ENCODE measurements around the gene HOXB1. TPM values are rescaled to one million over a fixed set of nuclear protein-coding genes. Genes with fewer than 3 reads are reported as not detected.

HOXB1 gene
- total and polyA plus RNA-seq, 2 of the 8 experiments (the other 6 are each of a cell fraction or from before 2014, with no cell fraction given), result not detected

DNA sequence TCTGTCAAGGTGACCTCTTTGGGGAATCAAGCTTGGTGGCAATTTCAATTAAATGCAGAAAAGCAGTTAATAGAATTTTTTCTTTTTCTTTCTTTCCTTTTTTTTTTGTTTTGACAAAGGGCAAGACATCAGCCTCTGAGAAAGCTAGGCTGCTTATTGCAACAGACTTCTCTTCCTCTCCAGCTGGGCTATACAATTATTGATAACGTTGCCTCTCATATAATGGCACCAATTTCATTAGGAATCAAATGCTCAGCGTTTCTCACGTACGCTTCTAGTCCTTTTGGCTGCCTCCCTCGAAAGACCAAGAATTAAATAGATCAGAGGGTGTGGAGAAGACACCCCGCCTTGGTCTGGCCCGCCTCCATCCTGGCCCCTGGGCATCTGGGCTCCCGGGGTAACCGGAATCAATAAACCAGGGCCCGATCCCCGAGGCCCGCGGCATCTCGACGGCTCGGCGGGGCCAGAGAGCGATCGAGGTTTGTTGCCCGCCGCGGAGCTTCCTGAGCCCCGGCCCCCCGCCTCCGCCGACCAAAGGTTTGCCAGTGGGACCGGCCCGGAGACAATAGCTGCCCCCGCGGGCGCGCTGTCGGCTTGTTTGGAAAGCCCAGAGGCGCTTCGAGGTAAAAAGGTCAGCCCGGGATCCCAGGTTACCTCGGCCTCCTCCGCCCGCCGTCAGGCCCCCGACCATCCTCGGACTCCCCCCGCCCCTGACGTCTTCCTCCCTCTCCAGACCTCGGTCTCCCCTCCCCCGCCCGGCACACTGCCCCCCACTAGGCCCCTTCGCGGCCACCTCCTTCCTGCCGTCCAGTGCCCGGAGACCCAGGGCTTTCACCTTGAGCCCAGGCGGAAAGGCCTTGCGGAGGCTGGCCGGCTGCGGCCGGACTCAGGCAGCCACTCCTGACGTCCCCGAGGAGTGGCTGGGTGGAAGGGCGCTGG, 3.9 kb downstream of the HOXB1 start (continued):
- TF ChIP-seq CHD7 (IDR thresholded peaks at IDR 0.05; ENCODE audit: insufficient replicate concordance, low read length) (no peak), RFX5 (IDR thresholded peaks at IDR 0.05; ENCODE audit: borderline replicate concordance, low read depth, low read length) (no peak), RAD21 (IDR thresholded peaks at IDR 0.05 in 1 of 2, conservative IDR thresholded peaks at IDR 0.05 in 1 of 2; ENCODE audit: low read depth in 2 of 2, low read length in 2 of 2) (0 out of 4 replicates have a peak, but pooled peaks of 1 of the 2 experiments have one; percentile 2), RBBP5 (IDR thresholded peaks at IDR 0.05; ENCODE audit: borderline replicate concordance, low read depth, low read length) (0 out of 2 replicates have a peak, but pooled peaks have one; percentile 57), POLR2A (IDR thresholded peaks at IDR 0.05; ENCODE audit: control extremely low read depth in 1 of 2, low read depth in 2 of 2, low read length in 2 of 2) (no peak), SP4 (IDR thresholded peaks at IDR 0.05; ENCODE audit: low read length) (no peak), TBP (IDR thresholded peaks at IDR 0.05; ENCODE audit: low read depth, low read length) (no peak), RXRA (IDR thresholded peaks at IDR 0.05; ENCODE audit: insufficient read depth, low read depth, low read length) (peak; percentile 90)
